Activated B cell treated with CpG ODN at 0.5 μM for 24 hours (primary cell): Measurements from ENCODE around the gene PMEPA1. TPM values are rescaled to one million over a fixed set of nuclear protein-coding genes. Genes with fewer than 3 reads are reported as not detected.

Experiments used
- ATAC-seq: fragments of 200-7000 bp; cut with Tn5 transposase; one replicate; pipeline ENCODE4 v1.10.0; 2021; ENCODE audit warnings: low read depth, mild to moderate bottlenecking, moderate library complexity
- CTCF ChIA-PET: fragments of 350-600 bp; sonication (Branson Sonifier 250); formaldehyde crosslinking; loops from one replicate; lab custom pipeline; 2021; ENCODE audit warnings: antibody characterized with exemption; lab: Charles Lee
- POLR2A ChIA-PET: fragments of 350-600 bp; sonication (Branson Sonifier 250); formaldehyde crosslinking; loops from one replicate; lab custom pipeline; 2021; ENCODE audit warnings: antibody characterized with exemption; lab: Charles Lee
- DNase-seq: peaks from one replicate; pipeline ENCODE4 v3.0.0; 2022
- H3K27ac Mint-ChIP-seq: one replicate; pipeline ENCODE4 v1.8.0; 2020; ENCODE audit warnings: mixed read lengths
- H3K27me3 Mint-ChIP-seq: one replicate; pipeline ENCODE4 v1.8.0; 2021; ENCODE audit warnings: mixed read lengths
- H3K36me3 Mint-ChIP-seq: one replicate; pipeline ENCODE4 v1.8.0; 2021; ENCODE audit warnings: low read depth, mixed read lengths
- H3K4me1 Mint-ChIP-seq: one replicate; pipeline ENCODE4 v1.8.0; 2021; ENCODE audit warnings: mixed read lengths
- H3K4me3 Mint-ChIP-seq: one replicate; pipeline ENCODE4 v1.8.0; 2020; ENCODE audit warnings: mild to moderate bottlenecking, mixed read lengths
- H3K9me3 Mint-ChIP-seq: one replicate; pipeline ENCODE4 v1.8.0; 2020; ENCODE audit warnings: mixed read lengths
- intact Hi-C: fragments of 100-400 bp; cut with micrococcal nuclease; formaldehyde crosslinking; loops from one replicate; pipeline ENCODE4 v1.15.1; 2024
- total RNA-seq: library from RNA; stranded (reverse); gene quantifications from 2 replicates; pipeline ENCODE4 v1.2.3, GENCODE V29; 2022
- TF ChIP-seq, protein P1 (sequence below): fragments of 200-600 bp; IDR thresholded peaks from one replicate; pipeline ENCODE4 v1.8.0; 2022; ENCODE audit warnings: antibody characterized with exemption, mild to moderate bottlenecking

Gene PMEPA1
- total RNA-seq, 1 donor from 2014 or later = 34.8 TPM

DNA sequence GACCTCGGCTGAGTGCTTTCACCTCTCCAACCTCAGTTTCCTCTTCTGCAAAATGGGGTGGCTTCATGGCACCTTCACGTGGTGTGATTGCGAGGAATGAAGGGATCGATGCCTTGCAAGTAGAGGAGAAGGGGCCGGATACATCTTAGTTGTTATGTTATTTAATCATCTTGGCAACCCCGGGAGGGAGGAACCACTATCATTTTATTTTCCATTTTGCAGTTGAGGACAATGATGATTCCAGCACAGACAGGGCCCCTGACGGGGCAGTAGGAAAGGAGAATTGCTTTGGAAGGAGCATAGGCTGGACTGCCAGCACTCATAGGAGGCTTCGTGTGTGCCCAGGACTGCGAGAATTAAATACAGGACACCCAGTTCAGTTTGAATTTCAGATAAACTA is 2.5 kb upstream of the PMEPA1 start:
- H3K9me3 Mint-ChIP-seq = no peaks in the 10 kb centered on the region
- peaks cover 37% of the 10 kb centered on the region for H3K4me1 Mint-ChIP-seq
- TF ChIP-seq, protein P1, sequence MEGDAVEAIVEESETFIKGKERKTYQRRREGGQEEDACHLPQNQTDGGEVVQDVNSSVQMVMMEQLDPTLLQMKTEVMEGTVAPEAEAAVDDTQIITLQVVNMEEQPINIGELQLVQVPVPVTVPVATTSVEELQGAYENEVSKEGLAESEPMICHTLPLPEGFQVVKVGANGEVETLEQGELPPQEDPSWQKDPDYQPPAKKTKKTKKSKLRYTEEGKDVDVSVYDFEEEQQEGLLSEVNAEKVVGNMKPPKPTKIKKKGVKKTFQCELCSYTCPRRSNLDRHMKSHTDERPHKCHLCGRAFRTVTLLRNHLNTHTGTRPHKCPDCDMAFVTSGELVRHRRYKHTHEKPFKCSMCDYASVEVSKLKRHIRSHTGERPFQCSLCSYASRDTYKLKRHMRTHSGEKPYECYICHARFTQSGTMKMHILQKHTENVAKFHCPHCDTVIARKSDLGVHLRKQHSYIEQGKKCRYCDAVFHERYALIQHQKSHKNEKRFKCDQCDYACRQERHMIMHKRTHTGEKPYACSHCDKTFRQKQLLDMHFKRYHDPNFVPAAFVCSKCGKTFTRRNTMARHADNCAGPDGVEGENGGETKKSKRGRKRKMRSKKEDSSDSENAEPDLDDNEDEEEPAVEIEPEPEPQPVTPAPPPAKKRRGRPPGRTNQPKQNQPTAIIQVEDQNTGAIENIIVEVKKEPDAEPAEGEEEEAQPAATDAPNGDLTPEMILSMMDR = no peak
- peaks cover 2% of the 10 kb centered on the region for H3K27me3 Mint-ChIP-seq
- DNase-seq = no peak
- H3K36me3 Mint-ChIP-seq = peaks cover 6% of the 10 kb centered on the region
- H3K27ac Mint-ChIP-seq = no peak overlapping the region
- CTCF ChIA-PET = interaction anchor here (6.5 kb wide), 1 partner anchor 31 kb away, joined by 48 read pairs; no protein-coding TSS in a partner anchor
- H3K4me3 Mint-ChIP-seq = peak overlapping the region; percentile 28
- ATAC-seq = no peak
- intact Hi-C loops = loop anchor here (5.0 kb wide), 1 partner anchor 595 kb away; the partner anchor contains the start of gene RAB22A
- POLR2A ChIA-PET = interaction anchor here (7.7 kb wide), 1 partner anchor 30 kb away, joined by 154 read pairs; no protein-coding TSS in a partner anchor

DNA sequence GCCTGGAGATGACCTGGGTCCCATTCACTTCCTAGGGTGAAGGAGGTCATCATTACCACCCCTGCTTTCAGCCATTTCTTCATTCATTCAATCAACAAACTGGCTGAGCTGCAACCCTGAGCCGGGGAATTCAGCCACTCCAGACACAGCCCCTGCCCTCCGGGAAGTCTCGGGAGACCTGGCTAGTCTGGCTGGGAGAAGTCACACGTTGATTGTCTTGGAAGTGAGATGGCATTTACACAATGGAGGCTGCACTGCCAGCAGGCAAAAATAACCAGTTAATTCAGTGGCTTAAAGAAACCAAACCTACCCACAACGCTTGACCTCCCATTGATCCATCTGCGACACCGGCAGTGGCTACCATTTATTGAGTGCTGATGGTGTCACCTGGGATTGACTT is 2.0 kb upstream of the PMEPA1 start:
- CTCF ChIA-PET = interaction anchor here (1.5 to 6.5 kb wide), 4 partner anchors 14 to 58 kb away, joined by 6 to 48 read pairs (median 14); no protein-coding TSS in a partner anchor
- POLR2A ChIA-PET = interaction anchor here (7.7 kb wide), 1 partner anchor 30 kb away, joined by 154 read pairs; no protein-coding TSS in a partner anchor
- Mint-ChIP-seq H3K27ac (no peak overlapping the region), H3K4me3 (no peak overlapping the region), H3K9me3 (no peaks in the 10 kb centered on the region), H3K27me3 (peaks cover 2% of the 10 kb centered on the region), H3K4me1 (peaks cover 42% of the 10 kb centered on the region), H3K36me3 (peaks cover 6% of the 10 kb centered on the region)
- DNase-seq = no peak
- no peak for ATAC-seq
- TF ChIP-seq, protein P1 = no peak
- intact Hi-C loops = loop anchor here (2.0 to 5.0 kb wide), 3 partner anchors 57 to 595 kb away; partner anchors contain the start of gene RAB22A

DNA sequence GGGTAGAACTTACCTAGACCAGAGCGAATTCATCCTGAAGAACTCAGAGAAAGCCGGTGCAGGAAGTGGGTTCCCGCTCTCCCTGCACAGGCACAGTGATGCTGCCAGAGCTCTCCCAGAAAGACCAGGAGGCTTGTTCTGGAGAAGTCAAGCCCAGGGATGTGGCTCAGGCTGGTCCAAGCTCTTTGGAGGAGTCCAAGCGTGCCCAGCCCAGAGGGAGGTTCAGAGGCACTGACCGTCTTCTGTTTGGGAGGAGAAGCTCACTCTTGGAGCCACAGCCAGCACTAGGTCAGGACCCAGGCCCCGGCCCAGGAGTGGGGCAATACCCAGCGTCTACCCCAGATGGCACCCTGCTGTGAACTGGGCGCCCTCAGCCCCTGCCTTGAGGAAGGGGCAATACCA is 1.5 kb upstream of the PMEPA1 start:
- H3K9me3 Mint-ChIP-seq = no peaks in the 10 kb centered on the region
- TF ChIP-seq, protein P1 = no peak
- H3K27me3 Mint-ChIP-seq = peaks cover 2% of the 10 kb centered on the region
- DNase-seq (no peak), ATAC-seq (no peak)
- POLR2A ChIA-PET = interaction anchor here (0.6 to 7.7 kb wide), 9 partner anchors 8 to 252 kb away, joined by 4 to 154 read pairs (median 9); partner anchors contain the start of gene ZBP1
- CTCF ChIA-PET = interaction anchor here (1.5 to 6.5 kb wide), 4 partner anchors 13 to 57 kb away, joined by 6 to 48 read pairs (median 14); no protein-coding TSS in a partner anchor
- H3K27ac Mint-ChIP-seq = peak overlapping the region; percentile 88
- H3K4me3 Mint-ChIP-seq = peak overlapping the region; percentile 88
- peaks cover 47% of the 10 kb centered on the region for H3K4me1 Mint-ChIP-seq
- intact Hi-C loops = loop anchor here (2.0 to 5.0 kb wide), 3 partner anchors 57 to 596 kb away; partner anchors contain the start of gene RAB22A
- H3K36me3 Mint-ChIP-seq = peaks cover 6% of the 10 kb centered on the region

DNA sequence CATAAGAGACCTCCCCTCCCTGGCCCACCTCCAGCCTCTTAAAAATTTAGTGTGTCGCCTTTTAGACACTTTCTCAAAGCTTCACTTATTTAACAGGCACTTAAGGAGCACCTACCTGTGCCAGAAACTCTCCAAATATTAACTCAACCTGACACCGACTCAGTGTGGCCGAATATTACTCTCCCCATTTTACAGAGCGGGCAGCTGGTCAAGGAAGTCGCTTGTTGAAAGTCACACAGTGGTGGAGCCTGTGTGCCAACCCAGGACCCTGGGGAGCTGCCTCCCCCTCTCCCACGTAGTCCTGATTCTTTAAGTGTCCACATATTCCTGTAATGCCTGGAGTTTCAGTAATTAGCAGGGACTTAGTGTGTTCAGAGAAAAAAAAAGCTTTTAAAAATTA is 1.0 kb upstream of the PMEPA1 start:
- ChIA-PET CTCF (interaction anchor here (1.2 to 6.5 kb wide), 6 partner anchors 8 to 90 kb away, joined by 3 to 48 read pairs (median 8); no protein-coding TSS in a partner anchor), POLR2A (interaction anchor here (0.6 to 7.7 kb wide), 14 partner anchors 8 to 312 kb away, joined by 3 to 154 read pairs (median 7); partner anchors contain the start of gene ZBP1)
- Mint-ChIP-seq H3K27me3 (peaks cover 2% of the 10 kb centered on the region), H3K9me3 (no peaks in the 10 kb centered on the region), H3K4me3 (peak overlapping the region; percentile 88), H3K36me3 (peaks cover 7% of the 10 kb centered on the region), H3K27ac (peak overlapping the region; percentile 88), H3K4me1 (peaks cover 52% of the 10 kb centered on the region)
- TF ChIP-seq, protein P1 = no peak
- ATAC-seq = no peak
- no peak for DNase-seq
- intact Hi-C loops = loop anchor here (1.0 to 5.0 kb wide), 8 partner anchors 7 to 596 kb away; partner anchors contain the start of genes RAB22A and ZBP1
